HEK293T (cell line): ENCODE measurements around the gene SLC25A39.

Source experiments
- CTCF ChIA-PET: fragments of 350-600 bp; formaldehyde crosslinking; extraction: SDS; loops from one replicate; lab custom pipeline; 2021; ENCODE audit warnings: antibody characterized with exemption, inconsistent platforms; lab: Yijun Ruan, JAX
- POLR2A ChIA-PET: fragments of 350-600 bp; formaldehyde crosslinking; extraction: SDS; loops from one replicate; lab custom pipeline; 2020; ENCODE audit warnings: antibody characterized with exemption, inconsistent platforms; lab: Yijun Ruan, JAX
- DNase-seq: peaks from one replicate; pipeline ENCODE4 v3.0.0; 2012; ENCODE audit warnings: mixed read lengths; ENCODE audit errors: extremely low spot score
- ARNT ChIP-seq: fragments of 450-650 bp; IDR thresholded peaks from 2 replicates; pipeline ENCODE4 v1.6.1; 2017; ENCODE audit warnings: mild to moderate bottlenecking
- BHLHE40 ChIP-seq: fragments of 450-650 bp; IDR thresholded peaks from 2 replicates; pipeline ENCODE4 v1.6.1; 2016; ENCODE audit warnings: mild to moderate bottlenecking, moderate library complexity, borderline replicate concordance
- CTBP1 ChIP-seq: fragments of 450-650 bp; IDR thresholded peaks from 2 replicates; pipeline ENCODE4 v1.6.1; 2016; ENCODE audit warnings: borderline replicate concordance
- ELF4 ChIP-seq: fragments of 450-650 bp; IDR thresholded peaks from 2 replicates; pipeline ENCODE4 v1.6.1; 2017; ENCODE audit warnings: antibody characterized with exemption
- FOXA1 ChIP-seq: fragments of 450-650 bp; IDR thresholded peaks from 2 replicates; pipeline ENCODE4 v1.6.1; 2016; ENCODE audit warnings: mild to moderate bottlenecking
- FOXK2 ChIP-seq: fragments of 450-650 bp; IDR thresholded peaks from 2 replicates; pipeline ENCODE4 v1.6.1; 2016; ENCODE audit warnings: mild to moderate bottlenecking
- FOXM1 ChIP-seq: fragments of 450-650 bp; IDR thresholded peaks from 2 replicates; pipeline ENCODE4 v1.6.1; 2017; ENCODE audit warnings: mild to moderate bottlenecking, borderline replicate concordance
- HDGF ChIP-seq: fragments of 450-650 bp; IDR thresholded peaks from 2 replicates; pipeline ENCODE4 v1.6.1; 2017; ENCODE audit warnings: antibody characterized with exemption, borderline replicate concordance
- L3MBTL2 ChIP-seq: fragments of 450-650 bp; conservative IDR thresholded peaks from 2 replicates; pipeline ENCODE4 v1.6.1; 2016; ENCODE audit warnings: mild to moderate bottlenecking
- LEF1 ChIP-seq: fragments of 450-650 bp; IDR thresholded peaks from 2 replicates; pipeline ENCODE4 v1.6.1; 2017; ENCODE audit warnings: mild to moderate bottlenecking, borderline replicate concordance
- NFRKB ChIP-seq: fragments of 450-650 bp; IDR thresholded peaks from 2 replicates; pipeline ENCODE4 v1.6.1; 2016; ENCODE audit warnings: mild to moderate bottlenecking, moderate library complexity
- SP1 ChIP-seq: fragments of 450-650 bp; IDR thresholded peaks from 2 replicates; pipeline ENCODE4 v1.6.1; 2017
- SUZ12 ChIP-seq: fragments of 450-650 bp; IDR thresholded peaks from 2 replicates; pipeline ENCODE4 v1.6.1; 2016; ENCODE audit warnings: mild to moderate bottlenecking
- TARDBP ChIP-seq: fragments of 450-650 bp; IDR thresholded peaks from 2 replicates; pipeline ENCODE4 v1.6.1; 2016
- ZNF384 ChIP-seq: fragments of 450-650 bp; IDR thresholded peaks from 2 replicates; pipeline ENCODE4 v1.6.1; 2016
- TF ChIP-seq, protein P1 (sequence below): fragments of 450-650 bp; IDR thresholded peaks from 2 replicates; pipeline ENCODE4 v1.6.1; 2016

The SLC25A39 gene

DNA sequence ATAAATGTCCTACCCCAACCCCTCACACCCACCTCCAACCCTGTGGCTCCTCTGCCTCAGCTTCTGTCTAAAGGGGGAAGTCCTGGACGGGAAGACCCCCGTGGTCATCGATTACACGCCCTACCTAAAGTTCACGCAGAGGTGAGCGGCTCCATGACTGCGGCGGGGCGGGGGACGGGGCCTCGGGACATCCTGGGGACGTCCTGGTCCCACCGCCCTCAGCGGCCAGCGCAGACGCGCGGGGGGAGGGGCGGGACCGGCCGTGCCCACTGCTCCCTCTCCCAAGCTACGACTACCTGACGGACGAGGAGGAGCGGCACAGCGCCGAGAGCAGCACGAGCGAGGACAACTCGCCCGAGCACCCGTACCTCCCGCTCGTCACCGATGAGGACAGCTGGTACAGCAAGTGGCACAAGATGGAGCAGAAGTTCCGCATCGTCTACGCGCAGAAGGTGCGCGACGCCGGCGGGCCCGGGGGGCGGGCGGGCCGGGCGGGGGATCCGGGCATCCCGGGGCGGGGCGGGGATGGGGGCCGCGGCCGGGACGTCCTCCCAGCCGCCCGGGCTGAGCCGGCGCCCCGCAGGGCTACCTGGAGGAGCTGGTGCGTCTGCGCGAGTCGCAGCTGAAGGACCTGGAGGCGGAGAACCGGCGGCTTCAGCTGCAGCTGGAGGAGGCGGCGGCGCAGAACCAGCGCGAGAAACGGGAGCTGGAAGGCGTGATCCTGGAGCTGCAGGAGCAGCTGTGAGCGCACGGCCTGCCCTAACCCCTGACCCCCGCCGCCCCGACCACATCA lies 9.6 kb downstream of the SLC25A39 start:
- CTCF ChIA-PET = interaction anchor here (0.6 kb wide), 1 partner anchor 630 kb away, joined by 6 read pairs; no protein-coding TSS in a partner anchor
- peak; percentile 71 for DNase-seq
- POLR2A ChIA-PET = interaction anchor here (0.9 to 1.5 kb wide), 2 partner anchors 12 to 30 kb away, joined by 3 to 5 read pairs; no protein-coding TSS in a partner anchor
- TF ChIP-seq FOXA1 (no peak), HDGF (no peak), ZNF384 (no peak), FOXM1 (no peak), NFRKB (no peak), L3MBTL2 (no peak), CTBP1 (no peak), ELF4 (no peak), TARDBP (no peak), BHLHE40 (no peak)
- TF ChIP-seq, protein P1, sequence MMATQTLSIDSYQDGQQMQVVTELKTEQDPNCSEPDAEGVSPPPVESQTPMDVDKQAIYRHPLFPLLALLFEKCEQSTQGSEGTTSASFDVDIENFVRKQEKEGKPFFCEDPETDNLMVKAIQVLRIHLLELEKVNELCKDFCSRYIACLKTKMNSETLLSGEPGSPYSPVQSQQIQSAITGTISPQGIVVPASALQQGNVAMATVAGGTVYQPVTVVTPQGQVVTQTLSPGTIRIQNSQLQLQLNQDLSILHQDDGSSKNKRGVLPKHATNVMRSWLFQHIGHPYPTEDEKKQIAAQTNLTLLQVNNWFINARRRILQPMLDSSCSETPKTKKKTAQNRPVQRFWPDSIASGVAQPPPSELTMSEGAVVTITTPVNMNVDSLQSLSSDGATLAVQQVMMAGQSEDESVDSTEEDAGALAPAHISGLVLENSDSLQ = no peak

DNA sequence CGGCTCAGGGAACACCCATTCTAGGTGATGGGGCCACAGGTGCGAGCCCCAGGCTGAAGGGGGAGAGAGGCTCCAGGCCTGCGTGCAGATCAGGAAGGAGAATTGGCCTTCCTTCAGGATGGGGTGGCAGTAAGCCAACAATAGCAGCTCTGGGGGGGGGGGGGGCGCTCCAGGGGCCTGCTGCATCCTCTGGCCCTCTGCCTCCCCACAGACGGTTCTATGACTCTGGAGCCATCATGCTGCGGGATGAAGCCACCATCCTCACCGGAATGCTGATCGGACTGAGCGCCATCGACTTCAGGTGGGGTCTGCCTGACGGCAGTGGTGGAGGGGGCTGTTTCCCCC lies 10.1 kb downstream of the SLC25A39 start:
- DNase-seq = no peak
- ChIA-PET POLR2A (interaction anchor here (1.5 kb wide), 1 partner anchor 13 kb away, joined by 5 read pairs; no protein-coding TSS in a partner anchor), CTCF (interaction anchor here (0.6 kb wide), 1 partner anchor 198 kb away, joined by 3 read pairs; no protein-coding TSS in a partner anchor)
- TF ChIP-seq ARNT (no peak), ELF4 (no peak), NFRKB (no peak), LEF1 (no peak), TARDBP (no peak), ZNF384 (no peak), FOXM1 (no peak), HDGF (no peak), FOXK2 (no peak), FOXA1 (no peak), SUZ12 (no peak), L3MBTL2 (no peak), SP1 (no peak)
- TF ChIP-seq, protein P1 = no peak

DNA sequence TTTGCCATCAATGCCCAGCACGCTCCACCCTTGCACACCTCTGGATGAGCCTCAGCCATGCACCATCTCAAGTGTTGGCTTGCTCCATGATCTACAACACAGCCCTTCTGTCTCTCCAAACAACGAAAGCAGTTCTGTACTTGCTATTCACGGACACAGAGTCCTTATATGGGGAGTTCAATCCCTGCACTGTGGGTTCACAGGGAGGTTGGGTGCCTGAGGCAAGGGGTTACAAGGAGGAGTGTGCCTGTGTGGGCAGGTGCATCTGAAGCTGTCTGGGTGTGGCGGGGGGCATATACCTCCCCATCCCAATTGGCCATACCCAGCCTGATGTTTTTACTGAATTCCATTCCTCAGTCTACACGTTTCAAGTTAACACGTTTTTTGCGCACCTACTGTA lies 10.6 kb downstream of the SLC25A39 start:
- POLR2A ChIA-PET = interaction anchor here (1.5 kb wide), 1 partner anchor 13 kb away, joined by 5 read pairs; no protein-coding TSS in a partner anchor
- CTCF ChIA-PET = interaction anchor here (0.6 kb wide), 1 partner anchor 198 kb away, joined by 3 read pairs; no protein-coding TSS in a partner anchor
- DNase-seq = no peak
- TF ChIP-seq SP1 = no peak
- no peak for TF ChIP-seq FOXM1
- TF ChIP-seq NFRKB = no peak
- TF ChIP-seq SUZ12 = no peak
- TF ChIP-seq HDGF = no peak
- no peak for TF ChIP-seq ELF4
- TF ChIP-seq LEF1 = no peak
- TF ChIP-seq, protein P1 = no peak
- TF ChIP-seq ZNF384 = no peak
- TF ChIP-seq BHLHE40 = no peak
- no peak for TF ChIP-seq TARDBP
- TF ChIP-seq ARNT = no peak

DNA sequence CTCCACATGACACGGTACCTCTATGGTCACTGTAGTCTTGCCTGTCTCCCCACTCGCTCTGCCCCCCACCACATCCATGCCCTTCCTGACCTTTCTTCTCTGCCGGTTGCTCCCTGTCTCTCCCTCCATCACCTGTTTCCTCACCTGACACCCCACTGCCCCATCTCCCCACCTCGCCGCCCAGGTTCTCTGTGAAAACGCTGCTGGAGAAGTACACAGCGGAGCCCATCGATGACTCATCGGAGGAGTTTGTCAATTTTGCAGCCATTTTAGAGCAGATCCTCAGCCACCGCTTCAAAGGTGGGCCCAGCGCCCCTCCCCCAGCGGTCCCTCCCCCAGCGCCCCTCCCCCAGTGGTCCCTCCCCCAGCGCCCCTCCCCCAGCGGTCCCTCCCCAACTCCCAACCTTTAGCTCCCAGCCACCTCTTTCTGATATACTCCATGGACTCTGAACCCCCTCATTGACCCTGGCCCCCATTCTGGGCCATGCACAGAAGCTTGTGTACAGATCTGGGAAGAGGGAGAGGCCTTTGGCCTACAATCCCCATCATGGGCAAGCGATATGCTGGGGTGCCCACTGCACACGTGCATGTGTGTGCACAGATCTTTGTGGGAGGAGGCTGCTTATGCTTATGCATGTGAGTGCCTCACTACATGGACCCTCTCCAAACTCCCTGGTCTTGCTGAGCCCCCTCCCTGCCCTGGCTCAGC lies 12.1 kb downstream of the SLC25A39 start:
- DNase-seq = no peak
- CTCF ChIA-PET = interaction anchor here (1.8 kb wide), 1 partner anchor 19 kb away, joined by 4 read pairs; no protein-coding TSS in a partner anchor
- POLR2A ChIA-PET = interaction anchor here (1.0 kb wide), 2 partner anchors 24 to 122 kb away, joined by 3 read pairs; no protein-coding TSS in a partner anchor
- no peak for TF ChIP-seq ELF4
- TF ChIP-seq SP1 = no peak
- no peak for TF ChIP-seq FOXM1
- TF ChIP-seq CTBP1 = no peak
- no peak for TF ChIP-seq FOXK2
- TF ChIP-seq FOXA1 = no peak
- no peak for TF ChIP-seq L3MBTL2
- no peak for TF ChIP-seq ARNT
- no peak for TF ChIP-seq LEF1
- TF ChIP-seq SUZ12 = no peak
- TF ChIP-seq BHLHE40 = no peak
- no peak for TF ChIP-seq HDGF
- TF ChIP-seq ZNF384 = no peak
- no peak for TF ChIP-seq TARDBP

DNA sequence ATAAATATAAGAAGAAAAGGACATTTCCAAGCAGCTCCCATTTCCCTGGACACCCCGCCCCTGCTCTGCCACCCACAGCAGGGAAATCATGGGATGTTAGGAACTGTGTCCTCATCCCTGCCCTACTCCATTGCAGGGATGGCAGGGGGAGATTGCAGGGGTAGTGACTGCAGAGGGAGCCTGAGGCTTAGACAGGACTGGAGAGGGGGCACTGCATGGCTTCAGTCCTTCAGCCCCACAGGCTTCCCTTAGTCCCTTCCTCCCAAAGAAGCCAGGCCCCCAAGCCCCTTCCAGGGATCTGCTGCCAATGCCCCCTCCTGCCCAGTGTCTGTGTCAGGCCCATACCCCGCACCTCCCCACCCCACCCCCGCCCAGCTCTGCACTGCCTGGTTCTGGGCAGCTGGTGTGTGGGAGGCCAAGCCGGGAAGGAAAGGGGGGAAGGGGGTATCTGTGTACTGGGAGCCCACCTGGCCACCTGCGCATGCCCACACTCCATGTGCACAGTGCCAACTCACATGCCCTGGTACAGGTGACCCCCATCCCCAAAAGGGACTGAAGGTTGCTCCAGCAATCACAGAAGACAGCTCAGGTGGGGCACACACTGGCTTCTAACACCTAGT lies 13.0 kb downstream of the SLC25A39 start:
- no peak for DNase-seq
- TF ChIP-seq CTBP1 (no peak), ARNT (no peak), FOXK2 (no peak), FOXM1 (no peak), L3MBTL2 (no peak), ZNF384 (no peak), SP1 (no peak)
- TF ChIP-seq, protein P1 = no peak
- ChIA-PET POLR2A (interaction anchor here (1.0 to 1.3 kb wide), 4 partner anchors 24 to 121 kb away, joined by 3 to 4 read pairs (median 3); no protein-coding TSS in a partner anchor), CTCF (interaction anchor here (1.8 kb wide), 1 partner anchor 20 kb away, joined by 4 read pairs; no protein-coding TSS in a partner anchor)
